Urinary bladder (tissue), 4 donors: ENCODE data around the gene PTPN12. TPM values are rescaled to one million over a fixed set of nuclear protein-coding genes. Genes with fewer than 3 reads are reported as not detected.
A peak's percentile ranks its signal among the peaks of the same experiment; 100 is the strongest.
"Not testable (repeated sequence)": the region's sequence is repeated elsewhere in the genome, so short reads cannot be mapped to it uniquely, and the experiment has no call there.

Source experiments
- DNase-seq: peaks from one replicate; pipeline ENCODE4 v3.0.0-alpha.2; 2015; ENCODE audit errors: extremely low spot score
- H3K27ac ChIP-seq: one replicate; pipeline ENCODE4 v1.5.1; 2013; ENCODE audit warnings: low read depth, mild to moderate bottlenecking, moderate library complexity
- H3K36me3 ChIP-seq: one replicate; pipeline ENCODE4 v1.6.1; 2013; ENCODE audit warnings: mild to moderate bottlenecking, moderate library complexity; ENCODE audit not compliant: insufficient read depth
- H3K4me1 ChIP-seq: one replicate; pipeline ENCODE4 v1.6.1; 2013; ENCODE audit warnings: mild to moderate bottlenecking, moderate library complexity; ENCODE audit not compliant: insufficient read depth
- H3K4me3 ChIP-seq: one replicate; pipeline ENCODE4 v1.5.1; 2013; ENCODE audit warnings: low read depth, low read length
- WGBS: extraction: QIAGEN DNeasy Blood & Tissue Kit; methylation state at CpG from one replicate; pipeline ENCODE4 v1.1.7; 2013; 5-methylcytosine and 5-hydroxymethylcytosine counted together
- polyA plus RNA-seq: library from polyadenylated mRNA; stranded (reverse); fragments of 200-250 nt; gene quantifications from one replicate; pipeline ENCODE4 v1.2.3, GENCODE V29; 2013
- total RNA-seq: library from RNA; depleted of rRNA; stranded (reverse); fragments of >200 nt; gene quantifications from one replicate; pipeline ENCODE4 v1.2.3, GENCODE V29; 2014
- donor health status: healthy with polysubstance abuse.
- donor health status: healthy.

The PTPN12 gene
- total and polyA plus RNA-seq, 2 donors: 54.7 to 136 TPM

GRCh38 chr7:77529279-77529678, 7.8 kb upstream of the PTPN12 start:
- H3K4me1 ChIP-seq: no peaks in the 10 kb centered on the region
- H3K27ac ChIP-seq: no peak overlapping the region
- WGBS: 83% methylated on average over 4 of the region's 4 CpGs
- no peaks in the 10 kb centered on the region for H3K36me3 ChIP-seq
- no peak overlapping the region for H3K4me3 ChIP-seq
- DNase-seq: no peak

- Histone ChIP-seq H3K27ac (no peak overlapping the region), H3K4me3 (no peak overlapping the region), H3K4me1 (no peaks in the 10 kb centered on the region), H3K36me3 (no peaks in the 10 kb centered on the region)
- no peak for DNase-seq
- 62% methylated on average over 2 of the region's 2 CpGs for WGBS
Measured at GRCh38 chr7:77531038-77531437, 6.1 kb upstream of the PTPN12 start.

GRCh38 chr7:77532247-77532646, 4.8 kb upstream of the PTPN12 start:
- H3K4me1 ChIP-seq: no peaks in the 10 kb centered on the region
- no peaks in the 10 kb centered on the region for H3K36me3 ChIP-seq
- WGBS: 88% methylated on average over 5 of the region's 5 CpGs
- no peak for DNase-seq
- no peak overlapping the region for H3K27ac ChIP-seq
- no peak overlapping the region for H3K4me3 ChIP-seq

- H3K36me3 ChIP-seq, DNase-seq, H3K4me3 ChIP-seq, H3K4me1 ChIP-seq, H3K27ac ChIP-seq: not testable (repeated sequence)
- WGBS: 78% methylated on average over 3 of the region's 3 CpGs
Measured at GRCh38 chr7:77532732-77533131, 4.4 kb upstream of the PTPN12 start.

GRCh38 chr7:77534046-77534445, 3.0 kb upstream of the PTPN12 start:
- H3K36me3 ChIP-seq: not testable (repeated sequence)
- WGBS: 95% methylated on average over 25 of the region's 31 CpGs

GRCh38 chr7:77536017-77536412, 1.1 kb upstream of the PTPN12 start:
- no peak for DNase-seq
- H3K4me3 ChIP-seq: peak overlapping the region; percentile 87
- WGBS: 33% methylated on average over 9 of the region's 9 CpGs
- H3K36me3 ChIP-seq: no peaks in the 10 kb centered on the region
- no peak overlapping the region for H3K27ac ChIP-seq
- H3K4me1 ChIP-seq: no peaks in the 10 kb centered on the region

More at GRCh38 chr7:77534046-77534445, 3.0 kb upstream of the PTPN12 start:
- not testable (repeated sequence) for H3K4me1 ChIP-seq, H3K27ac ChIP-seq, DNase-seq, H3K4me3 ChIP-seq

- peak; percentile 91 for DNase-seq
- peak overlapping the region; percentile 93 for H3K27ac ChIP-seq
- WGBS: under 1% methylated on average over 58 of the region's 58 CpGs
- peak overlapping the region; percentile 87 for H3K4me3 ChIP-seq
- H3K36me3 ChIP-seq: no peaks in the 10 kb centered on the region
- no peaks in the 10 kb centered on the region for H3K4me1 ChIP-seq
Measured at GRCh38 chr7:77536413-77537135, 521 bp upstream of the PTPN12 start.

- peak overlapping the region; percentile 83 for H3K27ac ChIP-seq
- H3K4me3 ChIP-seq: peak overlapping the region; percentile 87
- no peaks in the 10 kb centered on the region for H3K4me1 ChIP-seq
- no peaks in the 10 kb centered on the region for H3K36me3 ChIP-seq
- under 1% methylated on average over 43 of the region's 43 CpGs for WGBS
- peak; percentile 41 for DNase-seq
Measured at GRCh38 chr7:77537778-77538280, 734 bp downstream of the PTPN12 start.

GRCh38 chr7:77538281-77539212, 1.5 kb downstream of the PTPN12 start:
- 1% methylated on average over 30 of the region's 30 CpGs for WGBS
- Histone ChIP-seq H3K4me1 (no peaks in the 10 kb centered on the region), H3K4me3 (peak overlapping the region; percentile 87), H3K36me3 (no peaks in the 10 kb centered on the region), H3K27ac (peak overlapping the region; percentile 83)
- peak; percentile 66 for DNase-seq

- no peaks in the 10 kb centered on the region for H3K36me3 ChIP-seq
- 73% methylated on average over 4 of the region's 4 CpGs for WGBS
- no peak overlapping the region for H3K4me3 ChIP-seq
- no peak overlapping the region for H3K27ac ChIP-seq
- H3K4me1 ChIP-seq: no peaks in the 10 kb centered on the region
- no peak for DNase-seq
Measured at GRCh38 chr7:77540402-77540822, 3.3 kb downstream of the PTPN12 start.

- H3K36me3 ChIP-seq, H3K4me3 ChIP-seq, H3K4me1 ChIP-seq, H3K27ac ChIP-seq, DNase-seq: not testable (repeated sequence)
- 96% methylated on average over 7 of the region's 7 CpGs for WGBS
Measured at GRCh38 chr7:77540993-77541392, 3.9 kb downstream of the PTPN12 start.

GRCh38 chr7:77542409-77542808, 5.3 kb downstream of the PTPN12 start:
- no peak overlapping the region for H3K4me3 ChIP-seq
- H3K4me1 ChIP-seq: no peaks in the 10 kb centered on the region
- no peak overlapping the region for H3K27ac ChIP-seq
- WGBS: 71% methylated on average over 1 of the region's 1 CpG
- H3K36me3 ChIP-seq: no peaks in the 10 kb centered on the region
- no peak for DNase-seq

GRCh38 chr7:77542895-77543294, 5.8 kb downstream of the PTPN12 start:
- 53% methylated on average over 2 of the region's 2 CpGs for WGBS

GRCh38 chr7:77543910-77544309, 6.8 kb downstream of the PTPN12 start:
- WGBS: 70% methylated on average over 4 of the region's 4 CpGs
- no peak overlapping the region for H3K4me3 ChIP-seq
- H3K27ac ChIP-seq: no peak overlapping the region
- H3K4me1 ChIP-seq: peaks cover 2% of the 10 kb centered on the region
- H3K36me3 ChIP-seq: no peaks in the 10 kb centered on the region
- no peak for DNase-seq

More at GRCh38 chr7:77542895-77543294, 5.8 kb downstream of the PTPN12 start:
- DNase-seq: no peak
- Histone ChIP-seq H3K4me1 (no peaks in the 10 kb centered on the region), H3K36me3 (no peaks in the 10 kb centered on the region), H3K27ac (no peak overlapping the region), H3K4me3 (no peak overlapping the region)
